ENCODE data around the gene DUSP22. TPM values are rescaled to one million over a fixed set of nuclear protein-coding genes. Genes with fewer than 3 reads are reported as not detected.

The DUSP22 gene
- total RNA-seq, 2 donors from 2014 or later, result 20.5 to 24.5 TPM

DNA sequence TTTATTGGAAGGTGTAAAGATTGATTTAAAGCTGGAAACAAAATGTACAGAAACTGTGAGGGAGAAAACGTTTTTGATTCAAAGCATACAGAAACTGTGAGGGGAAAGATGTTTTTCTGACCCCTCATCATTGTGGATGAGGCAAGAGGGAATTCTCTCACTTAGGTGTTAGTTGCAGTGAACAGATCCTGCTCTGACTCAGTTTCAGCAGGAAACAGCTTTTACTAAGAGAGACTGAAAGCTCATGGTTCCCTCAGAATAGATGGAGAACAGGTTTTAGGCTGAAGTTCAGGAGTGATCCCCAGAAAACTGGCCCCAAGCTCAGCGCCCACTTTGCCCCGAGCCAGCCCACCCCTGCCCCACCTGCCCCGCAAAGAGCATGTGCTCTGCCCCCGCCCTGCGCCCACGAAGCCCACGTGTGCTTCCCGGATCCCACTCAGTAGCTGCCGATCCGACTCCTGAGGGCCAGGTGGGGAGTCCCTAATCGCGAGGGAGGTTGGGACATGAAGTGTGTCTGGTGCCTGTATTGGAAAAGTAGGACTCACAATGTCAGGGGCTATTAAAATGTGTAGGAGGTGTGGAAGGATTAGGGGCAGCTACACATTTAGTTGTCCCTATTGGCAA, 41.2 kb downstream of the DUSP22 start:
- Histone ChIP-seq H3K4me1 (no peaks in the 10 kb centered on the region), H3K27ac (no peak overlapping the region), H3K9ac (ENCODE audit: low read depth in 2 of 2, low read length in 2 of 2) (no peak overlapping the region), H3K36me3 (no peaks in the 10 kb centered on the region), H3K9me3 (no peaks in the 10 kb centered on the region), H3K27me3 (no peaks in the 10 kb centered on the region), H3K4me3 (no peak overlapping the region)
- no peak for TF ChIP-seq CTCF (IDR thresholded peaks at IDR 0.05)
- DNase-seq, result no peak
- intact Hi-C loops (cut with DNase I), result no loop called here

DNA sequence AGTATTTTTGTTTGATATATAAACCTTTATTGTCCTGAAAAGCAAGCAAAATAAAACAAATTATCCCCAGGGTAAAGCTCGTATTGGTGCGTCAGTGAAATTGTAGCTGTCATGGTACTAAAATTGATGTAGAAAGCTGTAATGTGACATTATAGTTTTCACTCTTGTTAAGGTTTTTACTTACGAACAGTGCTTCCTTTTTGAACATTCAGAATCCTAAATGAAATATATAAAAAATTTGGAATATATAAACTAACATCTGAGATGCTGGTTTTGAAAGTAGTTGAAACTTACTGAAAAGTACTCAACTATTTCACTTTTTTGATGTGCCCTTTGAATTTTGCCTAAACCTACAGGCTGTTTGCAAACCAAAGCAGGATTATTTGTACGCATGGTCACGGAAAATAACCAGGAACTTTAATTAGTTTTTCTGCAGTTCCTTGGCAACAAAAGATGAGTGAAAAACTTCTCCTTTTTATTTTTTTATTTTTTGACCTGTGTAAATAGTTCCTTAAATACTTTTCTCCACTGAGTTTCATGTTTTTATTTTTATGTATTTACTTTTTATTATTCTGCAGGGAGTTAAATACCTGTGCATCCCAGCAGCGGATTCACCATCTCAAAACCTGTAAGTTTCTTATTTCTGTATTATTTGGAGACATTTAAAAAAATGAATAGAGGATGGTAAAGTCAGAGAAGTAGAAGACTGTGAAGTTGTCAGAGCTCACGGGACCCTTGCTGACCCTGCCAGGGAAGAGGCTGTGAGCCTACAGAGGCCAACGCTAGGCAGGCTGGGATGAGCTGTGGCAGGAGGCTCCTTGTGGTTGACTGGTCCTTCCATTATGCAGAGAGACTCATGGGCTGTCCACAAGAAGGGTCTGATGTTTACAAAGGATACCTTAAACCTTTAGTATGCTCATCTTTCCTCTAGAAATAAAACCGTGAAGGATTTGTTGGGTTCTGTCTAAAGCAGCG, 42.5 kb downstream of the DUSP22 start:
- DNase-seq, result no peak
- no peak overlapping the region for H3K4me3 ChIP-seq
- H3K9me3 ChIP-seq, result no peaks in the 10 kb centered on the region
- H3K36me3 ChIP-seq, result no peaks in the 10 kb centered on the region
- H3K27me3 ChIP-seq, result no peaks in the 10 kb centered on the region
- intact Hi-C loops (cut with DNase I), result no loop called here
- H3K9ac ChIP-seq (ENCODE audit: low read depth in 2 of 2, low read length in 2 of 2), result no peak overlapping the region
- no peak for TF ChIP-seq CTCF (IDR thresholded peaks at IDR 0.05)
- H3K27ac ChIP-seq, result no peak overlapping the region
- no peaks in the 10 kb centered on the region for H3K4me1 ChIP-seq

- DNase-seq, result no peak
- Histone ChIP-seq H3K4me1 (no peaks in the 10 kb centered on the region), H3K4me3 (no peak overlapping the region), H3K9ac (ENCODE audit: low read depth in 2 of 2, low read length in 2 of 2) (no peak overlapping the region), H3K9me3 (no peaks in the 10 kb centered on the region), H3K27ac (no peak overlapping the region), H3K27me3 (no peaks in the 10 kb centered on the region), H3K36me3 (no peaks in the 10 kb centered on the region)
- no peak for TF ChIP-seq CTCF (IDR thresholded peaks at IDR 0.05)
- intact Hi-C loops (cut with DNase I), result no loop called here
Observed at GRCh38 chr6:335572-335971, 43.3 kb downstream of the DUSP22 start.

DNA sequence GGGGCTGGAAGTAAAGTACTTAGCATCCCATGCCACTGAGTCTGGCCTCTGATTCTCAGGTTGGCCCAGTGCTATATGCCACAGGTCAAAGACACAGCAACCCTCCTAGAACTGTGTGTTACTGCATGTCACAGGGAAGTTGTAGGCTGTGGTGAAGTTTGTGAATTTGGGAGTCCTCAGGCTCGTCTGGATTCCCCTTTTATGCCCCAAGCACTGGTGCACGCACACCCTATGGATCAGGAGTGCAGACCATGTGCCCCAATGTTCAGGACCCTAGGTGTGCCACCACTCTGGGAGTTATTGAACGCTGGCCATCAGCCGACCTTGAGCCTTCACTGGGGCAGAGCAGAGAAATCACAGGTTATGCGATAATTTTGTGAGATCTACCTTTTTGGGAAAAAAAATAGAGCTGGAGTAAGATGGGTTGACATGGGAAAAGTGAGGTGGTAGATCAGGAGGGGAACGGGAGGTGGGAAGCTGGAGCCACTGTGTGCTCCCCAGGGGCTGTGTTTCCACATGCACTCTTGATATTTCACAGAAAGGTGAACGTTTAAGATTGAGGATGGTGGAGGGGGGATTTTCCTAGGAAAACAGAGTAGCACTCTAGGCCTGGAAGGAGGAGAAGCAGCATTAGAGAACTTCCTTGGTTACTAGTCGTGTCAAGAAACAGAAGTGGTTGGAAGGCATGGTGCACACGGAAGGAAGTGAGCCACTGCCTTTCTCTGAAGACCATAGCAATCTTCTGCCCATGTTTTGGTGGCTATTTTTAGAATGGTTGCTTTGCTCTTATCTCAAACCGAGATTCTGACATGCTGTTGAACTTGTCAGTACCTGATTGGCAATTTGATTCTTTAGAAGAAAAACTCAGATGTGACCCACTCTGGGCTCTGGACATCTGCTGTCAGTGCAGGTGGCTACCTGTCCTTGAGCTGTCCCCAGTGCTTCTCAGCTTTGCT, 44.1 kb downstream of the DUSP22 start:
- no peak for DNase-seq
- Histone ChIP-seq H3K4me3 (no peak overlapping the region), H3K4me1 (no peaks in the 10 kb centered on the region), H3K27ac (no peak overlapping the region), H3K27me3 (no peaks in the 10 kb centered on the region), H3K9me3 (no peaks in the 10 kb centered on the region), H3K9ac (ENCODE audit: low read depth in 2 of 2, low read length in 2 of 2) (no peak overlapping the region), H3K36me3 (no peaks in the 10 kb centered on the region)
- no peak for TF ChIP-seq CTCF (IDR thresholded peaks at IDR 0.05)
- intact Hi-C loops (cut with DNase I), result no loop called here

- no peak for DNase-seq
- H3K9ac ChIP-seq (ENCODE audit: low read depth in 2 of 2, low read length in 2 of 2), result no peak overlapping the region
- intact Hi-C loops (cut with DNase I), result no loop called here
- TF ChIP-seq CTCF (IDR thresholded peaks at IDR 0.05), result no peak
- no peaks in the 10 kb centered on the region for H3K27me3 ChIP-seq
- no peaks in the 10 kb centered on the region for H3K9me3 ChIP-seq
- H3K4me1 ChIP-seq, result no peaks in the 10 kb centered on the region
- H3K36me3 ChIP-seq, result no peaks in the 10 kb centered on the region
- H3K27ac ChIP-seq, result no peak overlapping the region
- H3K4me3 ChIP-seq, result no peak overlapping the region
Observed at GRCh38 chr6:337805-338368, 45.6 kb downstream of the DUSP22 start.

Measured in colonic mucosa (tissue), 4 donors.